Common myeloid progenitor, CD34-positive (primary cell): ENCODE results near the gene DUSP7.

Source experiments
- CTCF ChIA-PET: fragments of 350-600 bp; sonication (Branson Sonifier 250); formaldehyde crosslinking; loops from one replicate; lab custom pipeline; 2021; ENCODE audit warnings: antibody characterized with exemption; lab: Charles Lee
- POLR2A ChIA-PET: fragments of 350-600 bp; sonication (Branson Sonifier 250); formaldehyde crosslinking; loops from one replicate; lab custom pipeline; 2021; ENCODE audit warnings: antibody characterized with exemption; lab: Charles Lee
- DNase-seq, 3 donors: peaks; one replicate each; pipeline versions ENCODE4 v3.0.0 to v3.0.0-alpha.2; 2013
- H3K27ac ChIP-seq, 2 experiments: 1 replicate in 1 of 2; 2 replicates in 1 of 2; pipeline ENCODE4 v1.7.0; 2013; ENCODE audit warnings: inconsistent platforms in 2 of 2, low read length in 2 of 2, mild to moderate bottlenecking in 2 of 2, low read depth in 1 of 2, moderate library complexity in 1 of 2; ENCODE audit not compliant: severe bottlenecking in 2 of 2, insufficient read depth in 1 of 2, poor library complexity in 1 of 2
- H3K27me3 ChIP-seq, 5 experiments: replicated peaks in 2 of 5; 1 replicate in 3 of 5; 2 replicates in 2 of 5; pipeline versions ENCODE4 v1.6.1 to v1.7.0; 2013; ENCODE audit warnings: low read length in 4 of 5, mild to moderate bottlenecking in 2 of 5, moderate library complexity in 2 of 5, inconsistent platforms in 1 of 5; ENCODE audit not compliant: insufficient read depth in 5 of 5, control insufficient read depth in 4 of 5
- H3K36me3 ChIP-seq, 4 experiments: 1 replicate in 2 of 4; 2 replicates in 2 of 4; pipeline versions ENCODE4 v1.6.1 to v1.7.0; 2013; ENCODE audit warnings: low read length in 3 of 4, control low read depth in 1 of 4, mild to moderate bottlenecking in 1 of 4; ENCODE audit not compliant: control insufficient read depth in 4 of 4, insufficient read depth in 4 of 4
- H3K4me1 ChIP-seq, 4 experiments: 1 replicate in 3 of 4; 2 replicates in 1 of 4; pipeline versions ENCODE4 v1.6.1 to v1.7.1; 2013; ENCODE audit warnings: low read length in 3 of 4, mild to moderate bottlenecking in 3 of 4, control low read depth in 1 of 4, inconsistent platforms in 1 of 4, moderate library complexity in 1 of 4; ENCODE audit not compliant: control insufficient read depth in 4 of 4, insufficient read depth in 4 of 4; ENCODE audit errors: control extremely low read depth in 1 of 4
- H3K4me3 ChIP-seq, 7 experiments: 1 replicate in 4 of 7; 2 replicates in 3 of 7; pipeline versions ENCODE4 v1.5.1 to v1.7.0; 2013; ENCODE audit warnings: mild to moderate bottlenecking in 7 of 7, low read length in 6 of 7, moderate library complexity in 6 of 7, inconsistent platforms in 2 of 7, low read depth in 2 of 7, control low read depth in 1 of 7; ENCODE audit not compliant: insufficient read depth in 4 of 7, control insufficient read depth in 1 of 7; ENCODE audit errors: extremely low read depth in 1 of 7
- H3K9me3 ChIP-seq, 5 experiments: 1 replicate in 4 of 5; 2 replicates in 1 of 5; pipeline versions ENCODE4 v1.6.1 to v1.7.1; 2013; ENCODE audit warnings: low read length in 4 of 5, mild to moderate bottlenecking in 2 of 5, inconsistent platforms in 1 of 5, low read depth in 1 of 5, moderate library complexity in 1 of 5; ENCODE audit not compliant: control insufficient read depth in 4 of 5, insufficient read depth in 2 of 5; ENCODE audit errors: control extremely low read depth in 1 of 5
- WGBS: methylation state at CpG from one replicate; pipeline ENCODE4 v1.1.5; 2013; ENCODE audit not compliant: insufficient coverage; 5-methylcytosine and 5-hydroxymethylcytosine counted together

Gene DUSP7

DNA sequence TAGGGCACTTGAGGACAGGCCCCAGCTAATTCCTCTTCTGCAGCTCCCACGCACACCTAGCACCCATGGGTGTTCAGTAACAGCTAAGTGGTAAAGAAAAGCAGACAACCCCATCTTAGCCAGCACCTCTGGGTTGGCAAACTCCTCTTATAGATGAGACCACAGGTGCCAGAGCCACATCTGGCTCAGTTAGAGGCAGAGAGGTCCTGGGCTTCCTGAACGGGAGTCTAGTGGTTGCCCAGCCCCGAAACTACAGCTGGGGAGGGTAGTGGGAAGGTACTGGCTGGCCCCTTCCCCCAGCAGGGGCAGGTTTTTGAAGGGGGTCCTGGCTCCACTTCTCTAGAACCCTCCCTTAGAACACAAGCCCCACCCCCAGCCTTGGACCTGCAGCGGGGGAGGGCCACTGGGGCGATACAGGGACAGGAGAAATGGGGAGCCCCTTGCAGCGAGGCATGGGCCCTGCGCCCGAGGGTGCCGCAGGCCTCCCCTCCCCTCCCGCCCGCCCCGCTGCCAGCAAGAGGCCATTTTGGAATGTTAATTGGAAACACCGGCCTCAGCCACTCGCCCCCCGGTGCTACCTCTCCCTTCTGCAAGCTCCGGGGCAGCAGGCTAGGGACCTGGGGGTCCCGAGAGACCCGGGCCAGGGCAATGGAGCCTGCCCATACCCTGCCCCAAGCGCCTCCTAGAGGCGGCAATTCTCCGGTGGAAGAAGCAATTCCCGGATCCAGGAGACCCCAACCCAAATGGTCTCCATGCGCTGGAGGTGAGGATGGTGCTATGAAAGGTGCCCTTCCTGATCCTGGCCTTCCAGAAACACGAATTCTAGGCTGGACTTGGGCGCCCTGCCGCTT lies 1.5 kb downstream of the DUSP7 start:
- Histone ChIP-seq H3K36me3 (peaks cover 0 to 42% (median 23%) of the 10 kb centered on the region in 4 experiments), H3K27ac (peak overlapping the region; percentile 25 to 84), H3K27me3 (no peaks in the 10 kb centered on the region), H3K9me3 (no peaks in the 10 kb centered on the region), H3K4me3 (peak overlapping the region; percentile 58 to 98 (median 85)), H3K4me1 (peaks cover 6 to 66% (median 62%) of the 10 kb centered on the region in 4 experiments)
- ChIA-PET CTCF (interaction anchor here (0.6 to 8.0 kb wide), 15 partner anchors 13 to 105 kb away, joined by 3 to 105 read pairs (median 5); partner anchors contain the start of genes ACY1 and POC1A), POLR2A (no interaction called here)
- WGBS: 2% methylated on average over 16 of the region's 26 CpGs
- peak in 2 of 3 donors; percentile 53 to 61 for DNase-seq

DNA sequence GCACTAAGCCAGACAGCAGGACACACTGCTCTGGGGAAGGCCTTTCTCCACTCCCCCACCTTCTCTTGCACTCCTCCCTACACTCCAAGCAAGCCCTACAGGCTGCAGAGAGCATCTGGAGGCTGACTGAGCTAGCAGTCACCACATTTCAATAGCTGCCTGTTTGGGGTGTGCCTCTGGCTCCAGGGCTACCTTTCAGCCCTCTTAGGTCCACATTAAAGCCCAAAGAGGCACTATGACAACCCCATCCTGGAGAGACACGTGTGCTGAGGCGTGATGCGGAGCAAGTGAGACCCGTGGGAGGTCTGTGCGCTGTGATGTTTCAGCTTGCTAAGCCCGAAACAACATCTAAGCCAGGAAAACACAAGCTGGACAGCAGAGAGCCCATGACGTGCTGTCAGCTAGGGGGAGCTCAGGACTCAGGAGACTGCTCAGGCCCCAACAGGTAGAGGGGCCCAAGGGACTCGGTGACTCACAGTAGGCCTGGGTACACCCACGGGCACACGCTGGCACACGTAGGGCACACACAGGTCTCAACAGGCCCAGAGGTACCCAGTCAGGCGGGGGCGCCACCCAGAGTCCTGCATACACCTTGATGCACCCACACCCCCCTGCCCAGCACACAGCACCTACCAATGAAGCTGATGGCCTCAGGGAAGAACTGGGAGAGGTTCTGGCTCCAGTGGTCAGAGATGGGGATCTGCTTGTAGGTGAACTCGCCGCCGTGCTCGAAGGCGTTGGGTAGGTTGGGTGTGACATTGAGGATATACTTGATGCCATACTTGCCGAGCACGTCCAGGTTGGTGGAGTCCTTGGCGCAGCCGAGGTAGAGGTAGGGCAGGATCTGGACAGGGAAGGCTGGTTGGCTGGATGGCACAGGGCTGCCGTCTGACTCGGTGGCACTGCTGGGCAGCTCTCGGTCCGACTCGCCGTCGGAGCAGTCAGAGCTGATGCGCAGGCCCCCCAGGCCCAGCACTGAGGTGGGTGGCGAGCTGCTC lies 2.8 kb downstream of the DUSP7 start:
- peaks cover 0 to 53% (median 29%) of the 10 kb centered on the region in 4 experiments for H3K36me3 ChIP-seq
- no peaks in the 10 kb centered on the region for H3K9me3 ChIP-seq
- ChIA-PET CTCF (interaction anchor here (0.6 to 8.0 kb wide), 27 partner anchors 8 to 165 kb away, joined by 3 to 105 read pairs (median 4); partner anchors contain the start of genes ABHD14B and ACY1), POLR2A (interaction anchor here (0.6 to 0.9 kb wide), 2 partner anchors 14 to 52 kb away, joined by 3 to 4 read pairs; no protein-coding TSS in a partner anchor)
- H3K27me3 ChIP-seq: no peaks in the 10 kb centered on the region
- peak overlapping the region in 1 of 2 experiments; percentile 69 for H3K27ac ChIP-seq
- peak in 2 of 3 donors; percentile 54 to 60 for DNase-seq
- WGBS: 88% methylated on average over 31 of the region's 31 CpGs
- H3K4me3 ChIP-seq: peak overlapping the region in 5 of 7 experiments; percentile 56 to 98 (median 85)
- peaks cover 6 to 70% (median 65%) of the 10 kb centered on the region in 4 experiments for H3K4me1 ChIP-seq

DNA sequence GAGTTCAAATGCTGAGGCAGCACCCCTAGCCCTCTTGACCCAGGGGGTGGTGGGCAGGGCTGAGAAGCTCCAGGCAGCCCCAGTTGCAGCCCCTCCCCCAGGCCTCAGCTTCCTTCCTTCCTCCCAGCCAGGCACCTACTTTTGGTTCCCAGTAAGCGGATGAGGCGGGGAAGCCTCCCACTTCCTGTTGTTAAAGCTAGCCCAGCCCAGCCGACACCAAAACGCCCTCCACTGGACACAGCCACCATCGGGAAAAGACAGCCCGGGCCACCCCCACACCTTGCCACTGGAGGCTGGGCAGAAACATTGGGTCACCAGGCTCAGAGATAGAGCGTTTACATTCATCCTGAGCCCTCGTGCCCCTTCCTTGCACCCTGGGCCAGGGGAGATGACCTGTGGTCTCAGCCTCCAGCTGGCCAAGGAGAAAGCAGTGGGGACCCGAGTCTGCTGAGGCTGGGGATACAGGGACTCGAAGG lies 3.5 kb downstream of the DUSP7 start:
- Histone ChIP-seq H3K27ac (peak overlapping the region; percentile 55 to 69), H3K27me3 (no peaks in the 10 kb centered on the region), H3K4me1 (peaks cover 6 to 68% (median 64%) of the 10 kb centered on the region in 4 experiments), H3K4me3 (peak overlapping the region in 5 of 7 experiments; percentile 23 to 85 (median 57)), H3K9me3 (no peaks in the 10 kb centered on the region), H3K36me3 (peaks cover 0 to 56% (median 36%) of the 10 kb centered on the region in 4 experiments)
- WGBS: 4% methylated on average over 3 of the region's 10 CpGs
- CTCF ChIA-PET: interaction anchor here (0.7 to 8.0 kb wide), 27 partner anchors 9 to 179 kb away, joined by 3 to 105 read pairs (median 4); no protein-coding TSS in a partner anchor
- POLR2A ChIA-PET: interaction anchor here (0.9 kb wide), 1 partner anchor 13 kb away, joined by 3 read pairs; no protein-coding TSS in a partner anchor
- peak in 1 of 3 donors; percentile 26 for DNase-seq

DNA sequence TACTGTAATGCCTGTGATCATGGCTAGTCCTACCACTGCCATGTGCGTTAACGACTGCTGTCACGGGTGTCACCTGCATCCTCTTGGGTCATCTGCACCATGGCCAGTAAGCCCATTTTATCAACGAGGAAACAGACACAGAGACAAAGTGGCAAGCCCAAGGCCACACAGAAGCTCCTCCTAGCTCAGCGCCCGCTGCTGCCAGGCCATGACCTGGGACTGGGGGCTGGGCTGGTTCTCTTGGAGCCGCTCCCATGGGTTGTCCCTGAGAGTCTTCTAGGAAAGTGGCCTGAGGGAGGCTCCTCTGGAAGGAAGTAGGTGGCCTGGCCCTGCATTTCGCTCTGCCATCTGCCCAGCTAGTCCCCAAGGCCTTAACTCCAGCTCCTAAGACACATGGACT lies 4.9 kb downstream of the DUSP7 start:
- DNase-seq: no peak
- Histone ChIP-seq H3K4me1 (peaks cover 6 to 57% (median 52%) of the 10 kb centered on the region in 4 experiments), H3K36me3 (peaks cover 0 to 56% (median 39%) of the 10 kb centered on the region in 4 experiments), H3K9me3 (no peaks in the 10 kb centered on the region), H3K4me3 (peak overlapping the region in 2 of 7 experiments; percentile 57 to 72), H3K27ac (peak overlapping the region; percentile 55 to 69), H3K27me3 (no peaks in the 10 kb centered on the region)
- ChIA-PET POLR2A (interaction anchor here (0.7 kb wide), 1 partner anchor 23 kb away, joined by 3 read pairs; no protein-coding TSS in a partner anchor), CTCF (interaction anchor here (0.8 to 8.0 kb wide), 13 partner anchors 8 to 181 kb away, joined by 3 to 105 read pairs (median 7); no protein-coding TSS in a partner anchor)
- 86% methylated on average over 7 of the region's 8 CpGs for WGBS

DNA sequence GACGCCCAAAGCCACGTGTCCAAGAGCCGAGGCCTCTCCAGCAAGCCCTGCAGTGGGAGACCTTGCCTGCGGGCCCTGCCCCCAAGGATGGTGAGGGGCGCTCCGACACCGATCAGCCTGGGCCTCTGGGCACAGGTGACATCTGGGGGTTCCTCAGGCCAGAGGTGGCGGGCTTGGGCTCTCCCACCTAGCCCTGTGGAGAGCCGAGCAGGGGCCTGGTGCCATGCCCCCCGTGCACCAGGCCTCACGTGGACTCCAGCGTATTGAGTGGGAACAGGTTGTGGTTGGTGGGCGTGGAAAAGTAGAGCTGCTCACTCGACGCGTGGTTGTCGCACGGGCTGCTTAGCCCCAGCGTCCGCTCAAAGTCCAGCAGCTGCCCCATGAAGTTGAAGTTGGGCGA lies 5.8 kb downstream of the DUSP7 start:
- WGBS: 95% methylated on average over 14 of the region's 21 CpGs
- H3K9me3 ChIP-seq: no peaks in the 10 kb centered on the region
- no peak for DNase-seq
- H3K27ac ChIP-seq: peak overlapping the region in 1 of 2 experiments; percentile 69
- peaks cover 0 to 56% (median 39%) of the 10 kb centered on the region in 4 experiments for H3K36me3 ChIP-seq
- peaks cover 6 to 53% (median 50%) of the 10 kb centered on the region in 4 experiments for H3K4me1 ChIP-seq
- POLR2A ChIA-PET: no interaction called here
- no peaks in the 10 kb centered on the region for H3K27me3 ChIP-seq
- H3K4me3 ChIP-seq: no peak overlapping the region
- CTCF ChIA-PET: interaction anchor here (2.3 to 8.0 kb wide), 3 partner anchors 7 to 94 kb away, joined by 7 to 46 read pairs (median 41); no protein-coding TSS in a partner anchor

DNA sequence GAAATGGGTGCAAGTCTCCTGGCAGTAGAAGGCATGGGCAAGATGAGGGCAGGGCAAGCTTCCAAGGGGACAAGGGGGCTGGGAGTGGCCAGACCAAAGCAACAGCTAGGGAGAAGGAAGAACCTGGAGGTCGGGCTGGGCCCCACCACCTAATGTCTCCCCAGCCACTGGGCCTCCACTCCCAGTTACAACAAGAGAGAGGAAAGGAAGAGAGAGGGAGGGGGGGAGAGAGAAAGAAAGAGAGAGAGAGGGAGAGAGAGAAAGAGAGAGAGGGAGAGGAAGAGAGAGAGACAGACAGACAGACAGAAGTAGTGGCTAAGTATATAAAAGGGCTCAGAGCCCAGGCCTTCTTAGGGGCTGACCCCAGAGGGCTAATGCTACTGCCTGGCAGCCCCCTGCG lies 6.9 kb downstream of the DUSP7 start:
- Histone ChIP-seq H3K27ac (peak overlapping the region in 1 of 2 experiments; percentile 50), H3K4me1 (peaks cover 5 to 46% (median 42%) of the 10 kb centered on the region in 4 experiments), H3K9me3 (no peaks in the 10 kb centered on the region), H3K4me3 (no peak overlapping the region), H3K36me3 (peaks cover 0 to 55% (median 39%) of the 10 kb centered on the region in 4 experiments), H3K27me3 (no peaks in the 10 kb centered on the region)
- ChIA-PET POLR2A (no interaction called here), CTCF (interaction anchor here (1.0 kb wide), 1 partner anchor 9 kb away, joined by 3 read pairs; no protein-coding TSS in a partner anchor)
- DNase-seq: no peak
- WGBS: 100% methylated on average over 1 of the region's 2 CpGs
